ENCODE data around the gene TNFAIP6.

- no peak for TF ChIP-seq CTCF (IDR thresholded peaks at IDR 0.05)
- no peak for TF ChIP-seq ZNF263 (CRISPR knock-in tag; IDR thresholded peaks at IDR 0.05; ENCODE audit: low read depth)
- TF ChIP-seq MAX (CRISPR knock-in tag; IDR thresholded peaks at IDR 0.05): no peak
- TF ChIP-seq ZNF281 (CRISPR knock-in tag; IDR thresholded peaks at IDR 0.05): no peak
- no peak for TF ChIP-seq CREB1 (CRISPR knock-in tag; IDR thresholded peaks at IDR 0.05)
- no peak for TF ChIP-seq MLX (CRISPR knock-in tag; IDR thresholded peaks at IDR 0.05)
- TF ChIP-seq NR1H2 (CRISPR knock-in tag; IDR thresholded peaks at IDR 0.05): no peak
- TF ChIP-seq ZNF671 (CRISPR knock-in tag; IDR thresholded peaks at IDR 0.05): no peak
- TF ChIP-seq FOXJ3 (CRISPR knock-in tag; IDR thresholded peaks at IDR 0.05; ENCODE audit: borderline replicate concordance): no peak
- TF ChIP-seq STAT6 (CRISPR knock-in tag; conservative IDR thresholded peaks at IDR 0.05; ENCODE audit: low read depth): no peak
- no peak for TF ChIP-seq NFYB (CRISPR knock-in tag; conservative IDR thresholded peaks at IDR 0.05; ENCODE audit: low read depth)
- no peak for TF ChIP-seq JUN (CRISPR knock-in tag; IDR thresholded peaks at IDR 0.05)
Measured at GRCh38 chr2:151380580-151381235, 23.3 kb downstream of the TNFAIP6 start.

Measured in WTC11 (cell line).